IPS-20b (cell line): Measurements from ENCODE around the gene FNDC4.

ENCODE experiments used
- H3K27ac ChIP-seq: one replicate; pipeline ENCODE4 v1.5.1; 2013; ENCODE audit warnings: low read length
- H3K27me3 ChIP-seq: 2 replicates; pipeline ENCODE4 v1.6.1; 2013; ENCODE audit warnings: mild to moderate bottlenecking, low read length, inconsistent platforms; ENCODE audit not compliant: insufficient read depth
- H3K36me3 ChIP-seq: 2 replicates; pipeline ENCODE4 v1.6.1; 2013; ENCODE audit warnings: low read depth, mild to moderate bottlenecking, inconsistent platforms, low read length, moderate library complexity; ENCODE audit not compliant: insufficient read depth
- H3K4me1 ChIP-seq: 2 replicates; pipeline ENCODE4 v1.6.1; 2013; ENCODE audit warnings: mild to moderate bottlenecking, control low read depth, inconsistent platforms, low read length, moderate library complexity; ENCODE audit not compliant: insufficient read depth
- H3K4me3 ChIP-seq: 2 replicates; pipeline ENCODE4 v1.5.1; 2013; ENCODE audit warnings: mild to moderate bottlenecking, low read length, inconsistent platforms
- H3K9ac ChIP-seq: 2 replicates; pipeline ENCODE4 v1.6.1; 2013; ENCODE audit warnings: low read depth, mild to moderate bottlenecking, inconsistent platforms, low read length, moderate library complexity
- H3K9me3 ChIP-seq: 2 replicates; pipeline ENCODE4 v1.6.1; 2013; ENCODE audit warnings: mild to moderate bottlenecking, low read depth, low read length, inconsistent platforms; ENCODE audit not compliant: insufficient read depth

The FNDC4 gene

GRCh38 chr2:27442920-27443282 is 52.1 kb downstream of the FNDC4 start:
- Histone ChIP-seq H3K4me1 (no peaks in the 10 kb centered on the region), H3K27me3 (no peaks in the 10 kb centered on the region), H3K4me3 (peak overlapping the region; percentile 66), H3K9ac (peak overlapping the region; percentile 47; the same call in 1 of the 2 replicates), H3K27ac (no peak overlapping the region), H3K36me3 (peaks cover 57% of the 10 kb centered on the region), H3K9me3 (no peaks in the 10 kb centered on the region)

GRCh38 chr2:27441958-27442919 is 52.8 kb downstream of the FNDC4 start, which contains the start of gene KRTCAP3:
KRTCAP3 (plus strand) TSS chr2:27442381; CDS start chr2:27442413, 32 bp downstream.
- no peaks in the 10 kb centered on the region for H3K9me3 ChIP-seq
- H3K4me3 ChIP-seq = peak within 1 kb of the TSS; percentile 66
- peaks cover 57% of the 10 kb centered on the region for H3K36me3 ChIP-seq
- no peaks in the 10 kb centered on the region for H3K27me3 ChIP-seq
- peak within 1 kb of the TSS; percentile 47; the same call in 1 of the 2 replicates for H3K9ac ChIP-seq
- H3K27ac ChIP-seq = no peak within 1 kb of the TSS
- no peaks in the 10 kb centered on the region for H3K4me1 ChIP-seq
